Stimulated activated CD4-positive, alpha-beta T cell treated with anti-CD3 and anti-CD28 coated beads, Interleukin-15, amount 100 ng/mL, for 24 hours (primary cell): Measurements from ENCODE around the gene GATAD2B.
"Not testable (repeated sequence)": the region's sequence is repeated elsewhere in the genome, so short reads cannot be mapped to it uniquely, and the experiment has no call there.

ENCODE experiments used
- DNase-seq: peaks from one replicate; pipeline ENCODE4 v3.0.0-alpha.2; 2020

Gene GATAD2B

GRCh38 chr1:153775458-153776327 is 147.1 kb downstream of the GATAD2B start:
- peak; percentile 76 for DNase-seq

- peak; percentile 53 for DNase-seq
Measured at GRCh38 chr1:153774780-153775457, 147.9 kb downstream of the GATAD2B start, which contains the start of gene SLC27A3. SLC27A3 (plus strand) TSS chr1:153775407; CDS start chr1:153775498, 91 bp downstream.

- DNase-seq = no peak
Measured at GRCh38 chr1:153774026-153774595, 148.7 kb downstream of the GATAD2B start.

GRCh38 chr1:153773096-153773921 is 149.5 kb downstream of the GATAD2B start:
- no peak for DNase-seq

GRCh38 chr1:153771841-153772593 is 150.8 kb downstream of the GATAD2B start:
- no peak for DNase-seq

GRCh38 chr1:153771261-153771660 is 151.5 kb downstream of the GATAD2B start:
- no peak for DNase-seq

GRCh38 chr1:153770797-153771196 is 152.0 kb downstream of the GATAD2B start:
- no peak for DNase-seq

GRCh38 chr1:153769221-153769620 is 153.6 kb downstream of the GATAD2B start:
- no peak for DNase-seq

- DNase-seq = no peak
Measured at GRCh38 chr1:153768316-153769181, 154.2 kb downstream of the GATAD2B start.

- DNase-seq = no peak
Measured at GRCh38 chr1:153767519-153767918, 155.3 kb downstream of the GATAD2B start.

GRCh38 chr1:153766663-153767062 is 156.1 kb downstream of the GATAD2B start:
- not testable (repeated sequence) for DNase-seq

GRCh38 chr1:153764310-153764709 is 158.5 kb downstream of the GATAD2B start:
- no peak for DNase-seq

GRCh38 chr1:153763365-153764225 is 159.2 kb downstream of the GATAD2B start:
- DNase-seq = no peak

GRCh38 chr1:153760440-153760839 is 162.3 kb downstream of the GATAD2B start:
- no peak for DNase-seq
